ENCODE data around the gene ZNF362.
A peak's percentile ranks its signal among the peaks of the same experiment; 100 is the strongest.

ZNF362 gene

GRCh38 chr1:33329600-33330305 is 73.5 kb downstream of the ZNF362 start:
- DNase-seq = no peak

DNA sequence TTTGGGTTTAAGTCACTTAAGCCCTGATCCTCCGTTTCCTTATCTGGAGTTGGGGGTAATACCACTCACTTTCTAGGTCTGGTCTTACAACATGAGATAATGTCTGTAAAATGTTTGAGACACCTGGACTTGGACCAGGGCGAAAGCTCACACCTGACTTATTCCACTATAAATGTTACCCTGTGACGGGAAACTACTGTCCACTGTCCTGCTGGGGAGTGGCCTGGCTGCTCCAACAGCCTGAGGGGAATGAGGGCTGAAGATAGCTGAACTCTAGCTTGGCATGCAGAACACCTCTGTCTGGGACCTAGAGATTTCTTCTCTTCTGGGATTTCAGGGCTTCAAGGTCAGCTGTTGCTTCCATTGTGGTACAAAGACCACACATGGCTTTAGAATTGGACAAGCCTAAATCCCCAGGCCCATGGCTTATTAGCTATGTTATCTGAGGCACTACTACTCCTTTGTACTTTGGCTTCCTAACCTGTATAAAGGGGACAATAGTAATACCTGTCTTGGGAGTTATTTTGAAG is 74.1 kb downstream of the ZNF362 start:
- no peak for DNase-seq

DNA sequence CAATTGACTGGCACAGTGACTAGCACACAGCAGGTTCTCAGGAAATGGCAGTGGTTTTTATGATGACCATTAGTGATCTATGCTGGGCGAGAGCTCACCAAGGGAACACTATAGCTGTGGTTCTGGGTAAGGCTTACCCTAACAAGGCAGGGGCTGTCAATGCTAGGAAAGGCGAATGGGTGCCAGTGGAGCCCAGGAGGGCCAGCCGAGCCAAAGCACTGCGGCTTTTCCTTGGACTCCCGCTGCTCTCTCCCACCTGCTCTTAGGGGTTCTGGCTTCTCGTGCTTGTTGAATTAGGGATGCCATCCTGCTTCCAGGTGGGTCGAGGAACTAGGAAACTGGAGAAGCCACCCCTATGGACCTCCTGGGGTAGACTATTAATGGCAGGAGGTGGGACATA is 74.6 kb downstream of the ZNF362 start:
- no peak for DNase-seq

DNA sequence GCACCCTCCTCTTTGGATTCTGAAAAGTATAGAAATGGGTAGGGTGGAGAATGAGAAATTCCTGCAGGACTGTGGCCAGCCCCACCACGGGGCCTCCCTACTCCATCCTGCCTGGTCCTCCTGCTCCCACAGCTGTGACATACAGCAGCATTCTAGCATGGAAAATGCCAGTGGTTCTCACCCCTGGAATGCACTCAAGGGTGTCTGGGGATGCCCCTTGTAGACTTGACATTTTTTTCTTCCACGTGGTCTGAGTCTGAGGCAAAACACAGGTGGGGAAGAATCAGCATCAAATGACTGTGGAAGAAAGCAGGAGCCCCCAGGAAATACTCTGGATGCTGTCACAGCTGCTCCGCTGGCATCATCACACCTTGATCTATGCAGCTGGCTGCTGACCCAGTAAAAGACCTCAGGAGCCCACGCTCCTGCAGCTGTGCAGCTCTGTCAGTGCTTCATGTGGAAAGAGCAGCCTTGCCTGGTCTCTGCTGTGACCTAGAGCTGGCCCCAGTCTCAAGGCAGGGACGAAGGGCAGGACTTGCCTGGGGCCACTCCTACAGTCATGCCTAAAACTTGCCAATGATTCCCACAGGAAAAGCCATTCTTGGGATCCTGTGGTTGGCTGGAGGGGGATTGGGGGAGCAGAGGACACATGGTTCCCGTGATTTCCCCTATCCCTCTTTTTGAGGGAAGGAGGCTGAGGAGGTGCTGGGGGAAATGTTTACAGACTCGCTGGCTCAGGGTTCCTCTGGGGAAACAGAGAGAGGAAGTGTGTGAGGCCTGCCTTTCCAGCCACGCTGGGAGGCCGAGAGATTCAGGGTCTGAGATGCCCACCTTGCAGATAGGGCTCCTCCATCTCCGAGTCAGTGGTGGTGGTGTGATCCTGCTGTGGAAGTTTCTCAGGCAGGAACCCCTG is 75.4 kb downstream of the ZNF362 start:
- DNase-seq = no peak

- DNase-seq = no peak
These were observed 76.1 kb downstream of the ZNF362 start for GRCh38 chr1:33332357-33332789.

DNA sequence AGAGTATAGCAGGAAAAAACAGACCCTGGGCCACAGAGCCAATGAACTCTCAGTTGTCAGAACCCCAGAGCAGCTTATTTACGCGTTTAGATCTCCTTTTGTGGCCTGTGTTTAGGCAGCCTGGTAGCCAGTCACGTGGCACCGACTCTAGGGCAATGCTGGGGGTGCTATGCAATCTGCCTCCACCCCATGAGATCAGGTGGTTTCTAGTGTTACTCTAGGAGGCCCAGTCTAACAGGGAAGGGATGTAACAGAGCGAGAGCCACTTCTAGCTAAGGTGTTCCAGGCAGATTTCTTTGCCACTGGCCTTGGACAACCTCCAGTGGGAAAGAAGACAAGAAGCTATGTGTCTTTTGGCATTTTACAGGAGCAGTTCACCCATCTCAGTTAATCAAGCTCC is 76.6 kb downstream of the ZNF362 start:
- no peak for DNase-seq

DNA sequence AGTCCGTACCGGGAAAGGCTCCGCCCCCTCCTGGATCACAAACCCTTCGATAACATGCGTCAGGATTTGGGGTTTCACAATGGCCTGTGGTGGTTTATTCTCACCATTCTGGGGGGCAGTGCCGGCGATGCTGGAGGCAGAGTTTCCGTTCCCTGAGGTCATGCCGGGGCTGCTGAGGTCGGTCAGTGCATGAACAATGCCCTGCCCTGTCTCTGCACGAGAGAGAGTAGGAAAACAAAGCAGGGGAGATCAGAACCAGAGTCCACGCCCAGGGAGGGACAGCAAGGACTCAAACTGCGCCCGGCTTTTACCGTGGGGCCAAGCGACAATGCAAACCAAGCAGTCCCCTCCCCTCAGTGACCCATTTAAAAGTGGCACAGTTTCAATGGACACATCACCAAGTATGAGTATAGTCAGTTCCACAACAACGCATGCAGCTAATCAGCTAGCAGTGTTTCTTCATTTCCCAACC is 77.8 kb downstream of the ZNF362 start:
- no peak for DNase-seq

DNA sequence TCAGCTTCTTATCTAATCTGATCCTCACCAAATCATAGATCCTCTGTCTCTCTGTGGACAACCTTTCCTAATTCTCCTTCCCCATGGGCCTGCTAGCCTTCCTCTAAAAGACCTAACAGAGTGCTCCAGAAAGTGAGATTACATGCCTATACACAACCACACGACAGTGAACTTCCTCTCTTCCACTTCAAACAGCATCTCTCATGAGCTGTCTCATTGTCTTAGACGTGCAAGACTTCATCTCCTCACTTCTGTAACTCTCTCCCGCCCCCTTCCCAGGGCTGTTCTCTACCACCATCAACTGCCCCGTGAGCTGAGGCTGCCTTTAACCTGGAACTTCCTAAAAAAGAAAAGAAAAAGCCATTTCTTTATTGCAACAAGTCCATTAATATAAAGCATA is 78.7 kb downstream of the ZNF362 start:
- DNase-seq = no peak

- no peak for DNase-seq
These were observed 80.3 kb downstream of the ZNF362 start for GRCh38 chr1:33336580-33336979.

DNA sequence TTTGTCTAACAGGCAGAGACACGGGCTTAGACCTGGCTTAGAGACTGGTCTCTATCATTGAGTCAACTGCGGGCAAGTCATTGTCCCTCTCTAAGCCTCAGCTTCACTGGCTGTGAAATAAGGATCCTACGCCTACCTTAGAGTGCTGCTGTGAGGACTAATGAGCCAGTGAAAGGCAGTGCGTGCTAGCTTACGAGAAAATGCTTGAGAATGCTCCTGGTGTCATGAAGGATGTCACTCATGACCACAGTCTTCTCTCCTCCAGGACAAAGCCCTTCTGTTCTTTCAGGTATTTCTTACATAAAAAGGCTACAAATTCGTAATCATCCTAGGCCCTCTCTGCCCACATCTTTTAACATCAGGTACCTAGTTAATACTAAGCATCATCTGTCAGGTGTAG is 81.1 kb downstream of the ZNF362 start:
- no peak for DNase-seq

DNA sequence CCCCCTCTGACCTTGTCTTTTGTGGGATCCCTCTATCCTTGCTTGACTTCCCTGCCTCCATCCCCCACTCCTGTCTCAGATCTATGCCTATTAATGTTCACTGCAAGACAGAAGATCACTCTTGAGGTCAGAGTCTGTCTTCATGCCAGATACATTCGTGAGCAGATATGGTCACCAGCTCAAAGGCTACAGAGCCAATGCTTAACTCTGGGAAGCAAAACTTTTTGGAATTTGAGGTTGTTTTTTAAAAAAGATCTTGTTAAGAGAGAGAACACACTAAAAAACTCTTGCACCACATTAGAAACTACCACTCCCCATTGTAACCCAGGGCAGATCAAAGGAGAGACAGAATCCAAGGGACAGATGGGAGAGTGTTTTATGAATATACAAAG is 81.8 kb downstream of the ZNF362 start:
- no peak for DNase-seq

GRCh38 chr1:33338440-33339211 is 82.3 kb downstream of the ZNF362 start:
- DNase-seq = no peak

DNA sequence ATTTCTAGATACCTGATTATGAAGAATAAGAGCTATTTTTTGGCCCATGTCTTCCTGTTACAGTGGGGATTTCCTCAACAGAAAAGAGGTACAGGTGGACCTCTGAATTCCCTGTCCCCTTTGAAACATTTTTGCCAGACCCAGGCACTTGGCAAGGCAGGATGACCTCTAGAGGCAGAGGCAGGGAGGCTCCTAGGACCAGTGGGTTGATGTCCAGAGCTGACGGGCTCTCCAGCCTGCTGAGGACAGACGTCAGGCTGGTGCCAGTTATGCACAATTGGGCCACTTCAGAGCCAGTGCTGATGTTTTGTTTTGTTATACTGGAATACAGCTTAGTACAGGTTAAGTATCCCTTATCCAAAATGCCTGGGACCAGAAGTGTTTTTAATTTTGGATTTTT is 83.1 kb downstream of the ZNF362 start:
- no peak for DNase-seq

DNA sequence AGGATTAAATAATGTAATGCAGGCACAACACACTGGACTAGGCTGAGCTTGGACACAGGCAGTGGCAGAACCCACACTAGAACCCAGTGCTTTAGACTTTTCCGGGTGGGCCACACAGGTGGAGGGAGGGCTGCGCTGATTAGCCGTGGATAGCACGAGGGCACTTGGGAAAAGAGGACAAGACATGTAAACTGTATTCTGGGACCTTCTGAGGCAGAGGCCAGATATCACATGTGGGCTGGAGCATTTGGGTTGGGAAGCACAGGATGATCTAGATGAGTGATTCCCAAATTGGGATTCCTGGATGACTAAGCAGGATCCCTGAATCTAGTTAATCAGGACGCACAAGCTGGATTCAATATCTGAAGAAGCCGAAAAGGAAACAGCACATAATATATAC is 84.9 kb downstream of the ZNF362 start:
- DNase-seq = no peak

DNA sequence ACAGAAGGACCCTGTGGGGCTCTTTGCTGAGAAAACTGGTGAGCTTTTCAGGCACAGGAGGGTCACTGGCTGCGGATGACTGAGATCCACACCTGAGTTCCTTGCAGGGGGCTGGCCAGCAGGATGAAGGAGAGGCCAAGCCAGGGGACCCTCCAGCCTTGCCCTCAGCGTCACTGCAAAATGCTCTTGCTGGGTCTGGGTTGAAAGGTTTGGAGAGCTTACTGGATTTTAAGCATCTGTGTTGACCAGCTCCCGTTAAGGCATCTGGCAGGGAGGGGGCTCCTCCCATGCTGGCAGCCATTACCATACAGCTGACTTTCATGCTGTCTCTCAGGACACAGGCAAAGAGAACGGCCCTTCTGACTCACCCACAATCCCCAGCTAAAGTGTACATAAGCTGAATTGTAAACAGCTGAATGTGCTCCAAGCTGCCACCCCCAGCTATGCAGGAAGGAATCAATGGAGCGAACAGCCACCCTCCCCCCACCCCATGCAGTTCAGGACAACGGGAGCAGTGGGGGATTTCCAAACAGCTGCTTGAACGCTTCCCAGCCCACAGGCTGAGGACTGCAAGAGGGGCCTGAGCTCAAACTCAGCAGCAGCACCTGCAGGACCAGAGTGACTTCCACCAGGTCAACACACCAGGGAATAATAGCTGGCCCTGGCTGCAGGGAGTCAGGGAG is 85.9 kb downstream of the ZNF362 start:
- no peak for DNase-seq

DNA sequence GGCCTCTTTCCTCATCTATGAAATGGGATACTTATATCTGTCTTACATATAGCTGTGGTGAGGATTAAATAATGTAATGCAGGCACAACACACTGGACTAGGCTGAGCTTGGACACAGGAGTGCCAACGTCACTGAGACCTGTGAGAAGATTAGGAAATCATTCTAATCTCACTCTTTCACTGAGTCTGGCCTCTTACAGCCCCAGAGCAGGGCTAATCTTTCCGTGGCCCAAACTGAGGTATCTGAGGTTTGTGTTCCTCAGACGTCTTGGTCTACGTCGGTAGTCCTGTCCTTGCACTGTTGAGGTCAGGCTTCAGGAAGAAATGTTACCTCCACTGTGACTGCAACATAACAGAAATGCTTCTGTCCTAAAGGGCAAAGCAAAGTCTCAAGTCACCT is 87.2 kb downstream of the ZNF362 start:
- no peak for DNase-seq

DNA sequence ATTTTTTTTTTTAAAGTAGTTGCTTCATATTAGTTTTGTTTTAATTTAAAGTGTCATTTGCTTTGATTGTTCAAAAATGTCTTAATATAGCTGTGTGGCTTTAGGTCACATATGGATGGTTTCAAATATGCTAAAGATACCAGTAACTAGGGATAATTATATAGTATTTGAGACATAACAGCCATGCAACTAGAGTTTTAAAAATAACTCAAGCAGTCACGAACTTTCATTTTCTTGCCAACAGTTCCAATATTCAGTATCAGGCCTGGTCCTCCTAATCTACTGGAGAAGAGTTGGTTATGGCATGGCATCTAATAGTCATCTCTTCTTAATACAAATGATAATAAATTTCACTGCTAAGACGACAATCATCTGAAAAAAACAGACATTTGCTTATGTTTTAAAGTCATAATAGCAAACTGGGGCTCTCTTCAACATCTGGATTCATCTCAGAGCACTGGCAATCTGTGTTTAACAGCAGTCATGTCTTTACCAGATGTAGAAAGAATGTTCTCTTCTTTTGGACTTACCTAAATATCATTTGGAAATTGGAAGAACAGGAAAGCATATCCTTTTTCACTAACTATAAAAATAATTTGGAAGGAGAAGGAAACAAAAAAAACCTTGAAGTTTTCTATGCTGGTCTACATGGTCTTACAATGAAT is 88.7 kb downstream of the ZNF362 start:
- DNase-seq = no peak

GRCh38 chr1:33346533-33346926 is 90.2 kb downstream of the ZNF362 start:
- DNase-seq = no peak

DNA sequence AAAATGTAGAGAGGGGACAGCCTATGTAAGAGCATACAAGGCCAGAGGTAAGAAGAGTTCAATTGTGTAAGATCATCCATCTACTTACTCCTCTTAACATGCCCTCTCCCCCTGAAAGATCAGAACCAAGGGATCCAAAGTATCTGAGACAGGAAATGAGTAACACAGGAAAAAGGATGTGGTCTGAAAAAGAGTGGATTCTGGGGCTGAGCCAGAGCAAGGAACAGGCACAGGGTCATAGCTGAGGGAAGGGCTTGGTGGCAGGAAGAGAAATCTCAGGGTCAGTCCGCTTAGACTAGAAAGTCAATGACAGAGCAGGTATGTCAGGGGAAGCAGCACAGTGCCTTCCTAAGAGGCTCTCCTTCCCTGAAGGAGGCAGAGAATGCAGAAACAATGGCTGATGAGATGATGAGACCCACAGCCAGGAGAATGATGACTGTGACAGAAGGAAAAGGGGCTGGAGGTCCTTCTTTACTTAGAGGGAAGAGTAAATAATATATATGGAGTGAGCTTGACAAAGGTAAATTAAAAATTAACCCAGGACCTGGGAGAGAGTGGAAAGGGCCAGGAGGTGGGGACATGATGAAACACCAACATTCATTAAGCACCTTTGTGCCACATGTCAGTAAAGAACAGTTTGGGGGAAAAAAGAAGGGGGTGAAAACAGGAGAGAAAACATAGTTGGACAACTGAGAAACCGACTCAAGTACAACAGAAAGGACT is 90.8 kb downstream of the ZNF362 start:
- peak; percentile 61 for DNase-seq

- DNase-seq = no peak
These were observed 91.3 kb downstream of the ZNF362 start for GRCh38 chr1:33347650-33347992.

DNA sequence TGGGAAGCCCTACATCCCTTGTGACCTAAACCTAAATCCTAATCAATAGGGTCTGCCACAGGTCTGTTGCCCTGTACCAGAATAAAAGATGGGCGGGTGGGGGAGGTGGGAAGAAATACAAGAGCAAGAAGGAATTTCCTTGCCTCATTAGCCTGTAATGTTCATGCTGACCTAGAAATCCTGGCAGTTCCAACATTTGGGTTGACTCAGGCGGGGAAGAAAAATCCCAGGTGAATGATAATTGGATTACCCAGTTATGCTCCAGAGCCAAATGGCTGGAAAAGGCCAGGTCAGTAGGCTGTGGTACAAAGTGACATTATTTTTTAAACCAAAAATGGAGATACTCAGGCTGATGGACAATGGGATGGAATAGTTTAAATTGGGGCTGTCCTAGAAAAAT is 91.9 kb downstream of the ZNF362 start:
- DNase-seq = no peak

Measured in 8988T (cell line).